Motor neuron (in vitro differentiated cells): ENCODE data around the gene TMOD1. TPM values are rescaled to one million over a fixed set of nuclear protein-coding genes. Genes with fewer than 3 reads are reported as not detected.
"Not testable (repeated sequence)": the region's sequence is repeated elsewhere in the genome, so short reads cannot be mapped to it uniquely, and the experiment has no call there.

Experiments
- ATAC-seq, 8 experiments: fragments of 200-7000 bp; cut with Tn5 transposase; replicated peaks in 6 of 8; 2 replicates each; pipeline ENCODE4 v1.8.0; 2021; ENCODE audit warnings: mild to moderate bottlenecking in 8 of 8, moderate library complexity in 8 of 8
- H3K27ac ChIP-seq, 2 donors: fragments of 250-450 bp; sonication (Bioruptor Pico); 2 replicates each; pipeline ENCODE4 v1.9.0; 2021; ENCODE audit warnings: antibody characterized with exemption in 2 of 2, mild to moderate bottlenecking in 2 of 2, moderate library complexity in 1 of 2
- H3K4me1 ChIP-seq, 2 donors: fragments of 250-450 bp; sonication (Bioruptor Pico); replicated peaks in 1 of 2; 2 replicates each; pipeline ENCODE4 v1.6.1; 2021; ENCODE audit warnings: antibody characterized with exemption in 2 of 2, mild to moderate bottlenecking in 2 of 2, moderate library complexity in 1 of 2
- H3K4me3 ChIP-seq, 5 donors: fragments of 250-450 bp; sonication (Bioruptor Pico); 2 replicates each; pipeline ENCODE4 v1.9.0; 2021; ENCODE audit warnings: antibody characterized with exemption in 5 of 5, mild to moderate bottlenecking in 5 of 5, moderate library complexity in 4 of 5
- WGBS, 10 experiments: fragments of 450-650 bp; shearing (Covaris generic); methylation state at CpG; one replicate each; pipeline ENCODE4 v1.0.0; 2022; 5-methylcytosine and 5-hydroxymethylcytosine counted together
- in situ Hi-C, 9 experiments: fragments of 400-800 bp; cut with MboI; loops; one replicate each; pipeline ENCODE4 v1.15.0; 2021; ENCODE audit warnings: low sequenced_read_pairs in 9 of 9, low pct_unique_long_range_greater_than_20kb in 2 of 9; ENCODE audit not compliant: unreplicated experiment in 9 of 9
- total RNA-seq, 8 experiments: library from RNA; unstranded; fragments of 300-600 nt; gene quantifications; 2 replicates each; pipeline versions ENCODE4 v1.2.3 to v1.2.4, GENCODE V29; 2022

Gene TMOD1
- total RNA-seq, 8 experiments from 2014 or later = 0.15 to 76.0 (median 1.2) TPM

- Histone ChIP-seq H3K27ac (no peak overlapping the region), H3K4me3 (no peak overlapping the region), H3K4me1 (no peaks in the 10 kb centered on the region)
- in situ Hi-C loops = loop anchor here in 1 of 9 experiments (25.0 kb wide), 1 partner anchor 118 kb away; no protein-coding TSS in a partner anchor
- no peak for ATAC-seq
- WGBS, 10 experiments = 0 to 67% (median 30%) methylated on average over 1 to 2 of the region's 2 CpGs; no CpG with 5 or more reads in 5 of the 10 experiments
Measured at GRCh38 chr9:97579914-97580313, 78.4 kb downstream of the TMOD1 start.

GRCh38 chr9:97581590-97581989, 80.1 kb downstream of the TMOD1 start:
- not testable (repeated sequence) for H3K4me1 ChIP-seq, ATAC-seq, H3K27ac ChIP-seq, H3K4me3 ChIP-seq
- in situ Hi-C loops = loop anchor here in 1 of 9 experiments (25.0 kb wide), 1 partner anchor 119 kb away; no protein-coding TSS in a partner anchor
- no CpG with 5 or more reads among the region's 3 CpGs for WGBS, 10 experiments

- no CpG with 5 or more reads among the region's 2 CpGs for WGBS, 10 experiments
- ATAC-seq, H3K4me3 ChIP-seq, H3K27ac ChIP-seq, H3K4me1 ChIP-seq: not testable (repeated sequence)
- in situ Hi-C loops = loop anchor here in 1 of 9 experiments (25.0 kb wide), 1 partner anchor 122 kb away; no protein-coding TSS in a partner anchor
Measured at GRCh38 chr9:97584778-97585177, 83.3 kb downstream of the TMOD1 start.

GRCh38 chr9:97586909-97587308, 85.4 kb downstream of the TMOD1 start:
- not testable (repeated sequence) for H3K4me1 ChIP-seq, H3K4me3 ChIP-seq, ATAC-seq, H3K27ac ChIP-seq
- in situ Hi-C loops = loop anchor here in 1 of 9 experiments (25.0 kb wide), 1 partner anchor 125 kb away; no protein-coding TSS in a partner anchor
- WGBS, 10 experiments = 0 to 95% (median 20%) methylated on average over 1 to 3 of the region's 7 CpGs; no CpG with 5 or more reads in 5 of the 10 experiments

- no peaks in the 10 kb centered on the region for H3K4me1 ChIP-seq
- in situ Hi-C loops = loop anchor here in 1 of 9 experiments (25.0 kb wide), 1 partner anchor 129 kb away; no protein-coding TSS in a partner anchor
- ATAC-seq = no peak
- H3K4me3 ChIP-seq = no peak overlapping the region
- 0 to 100% (median 82%) methylated on average over 1 to 6 of the region's 6 CpGs for WGBS, 10 experiments
- no peak overlapping the region for H3K27ac ChIP-seq
Measured at GRCh38 chr9:97591535-97591934, 90.1 kb downstream of the TMOD1 start.

GRCh38 chr9:97592126-97592525, 90.7 kb downstream of the TMOD1 start:
- H3K27ac ChIP-seq = no peak overlapping the region
- ATAC-seq = no peak
- in situ Hi-C loops = loop anchor here in 1 of 9 experiments (25.0 kb wide), 1 partner anchor 130 kb away; no protein-coding TSS in a partner anchor

GRCh38 chr9:97593960-97594359, 92.5 kb downstream of the TMOD1 start:
- WGBS, 10 experiments = 67 to 100% (median 79%) methylated on average over 1 to 4 of the region's 4 CpGs; no CpG with 5 or more reads in 3 of the 10 experiments
- Histone ChIP-seq H3K4me3 (no peak overlapping the region), H3K27ac (no peak overlapping the region), H3K4me1 (peaks cover 0 to 2% of the 10 kb centered on the region in 2 donors)
- in situ Hi-C loops = loop anchor here in 1 of 9 experiments (25.0 kb wide), 1 partner anchor 132 kb away; no protein-coding TSS in a partner anchor
- ATAC-seq = peak in 1 of 8 experiments; percentile 8

More at GRCh38 chr9:97592126-97592525, 90.7 kb downstream of the TMOD1 start:
- Histone ChIP-seq H3K4me1 (no peaks in the 10 kb centered on the region), H3K4me3 (no peak overlapping the region)
- 44 to 100% (median 89%) methylated on average over 1 of the region's 1 CpG; no CpG with 5 or more reads in 1 of the 10 experiments for WGBS, 10 experiments

GRCh38 chr9:97594381-97594921, 93.0 kb downstream of the TMOD1 start:
- WGBS, 10 experiments = 28 to 86% (median 80%) methylated on average over 1 to 9 of the region's 11 CpGs; no CpG with 5 or more reads in 3 of the 10 experiments
- no peak overlapping the region for H3K4me3 ChIP-seq
- in situ Hi-C loops = loop anchor here in 1 of 9 experiments (25.0 kb wide), 1 partner anchor 132 kb away; no protein-coding TSS in a partner anchor
- peak in 4 of 8 experiments; percentile 28 to 72 (median 42) for ATAC-seq
- H3K4me1 ChIP-seq = peaks cover 0 to 2% of the 10 kb centered on the region in 2 donors
- H3K27ac ChIP-seq = no peak overlapping the region

GRCh38 chr9:97596906-97597305, 95.4 kb downstream of the TMOD1 start:
- no peak for ATAC-seq
- no peak overlapping the region for H3K4me3 ChIP-seq
- in situ Hi-C loops = loop anchor here in 1 of 9 experiments (25.0 kb wide), 1 partner anchor 135 kb away; no protein-coding TSS in a partner anchor
- peaks cover 0 to 2% of the 10 kb centered on the region in 2 donors for H3K4me1 ChIP-seq
- WGBS, 10 experiments = 0 to 100% (median 80%) methylated on average over 1 to 4 of the region's 4 CpGs
- H3K27ac ChIP-seq = no peak overlapping the region

- peak; percentile 63 to 96 (median 81) for ATAC-seq
- in situ Hi-C loops = loop anchor here in 1 of 9 experiments (25.0 kb wide), 1 partner anchor 136 kb away; no protein-coding TSS in a partner anchor
- WGBS, 10 experiments = 0 to 100% (median 31%) methylated on average over 1 to 9 of the region's 11 CpGs
- H3K4me1 ChIP-seq = peaks cover 0 to 2% of the 10 kb centered on the region in 2 donors
- H3K27ac ChIP-seq = peak overlapping the region in 1 of 2 donors; percentile 10
- no peak overlapping the region for H3K4me3 ChIP-seq
Measured at GRCh38 chr9:97598461-97599288, 97.2 kb downstream of the TMOD1 start.

GRCh38 chr9:97599314-97599846, 97.9 kb downstream of the TMOD1 start:
- ATAC-seq = no peak
- no peak overlapping the region for H3K4me3 ChIP-seq
- in situ Hi-C loops = loop anchor here in 1 of 9 experiments (25.0 kb wide), 1 partner anchor 137 kb away; no protein-coding TSS in a partner anchor
- WGBS, 10 experiments = 85 to 100% (median 95%) methylated on average over 1 to 7 of the region's 7 CpGs; no CpG with 5 or more reads in 1 of the 10 experiments
- peaks cover 0 to 2% of the 10 kb centered on the region in 2 donors for H3K4me1 ChIP-seq
- peak overlapping the region in 1 of 2 donors; percentile 10 for H3K27ac ChIP-seq

GRCh38 chr9:97600531-97601227, 99.2 kb downstream of the TMOD1 start:
- Histone ChIP-seq H3K4me1 (peaks cover 0 to 2% of the 10 kb centered on the region in 2 donors), H3K4me3 (no peak overlapping the region), H3K27ac (no peak overlapping the region)
- in situ Hi-C loops = loop anchor here in 7 of 9 experiments (10.0 to 25.0 kb wide), 4 partner anchors 126 to 738 kb away; partner anchors contain the start of gene ZNF782 (in 3 of the 7)
- 60 to 100% (median 100%) methylated on average over 2 to 6 of the region's 8 CpGs; no CpG with 5 or more reads in 2 of the 10 experiments for WGBS, 10 experiments
- no peak for ATAC-seq
